ENCODE data around the gene SVIL.
"Not testable (repeated sequence)": the region's sequence is repeated elsewhere in the genome, so short reads cannot be mapped to it uniquely, and the experiment has no call there.

The SVIL gene

DNA sequence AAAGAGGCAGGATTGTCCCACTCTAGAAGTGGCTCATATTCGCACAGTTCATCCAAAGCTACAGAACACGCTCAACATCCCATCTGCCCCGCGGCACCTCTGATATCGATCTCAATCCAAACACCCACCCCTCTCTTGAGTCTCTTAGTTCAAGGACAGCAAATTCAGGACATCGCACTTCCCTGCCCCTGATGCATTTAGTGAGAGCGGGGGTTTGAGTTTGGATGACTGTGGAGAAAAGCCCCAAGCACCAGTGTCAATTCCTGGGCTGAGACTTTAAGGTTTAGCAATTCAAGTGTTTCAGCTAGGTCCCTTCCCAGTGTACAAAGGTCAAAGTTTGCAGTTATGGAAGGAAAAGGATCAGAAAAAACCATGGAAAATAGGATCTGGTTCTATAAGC is 179.7 kb downstream of the SVIL start:
- no peak for DNase-seq (ENCODE audit: low read depth in 2 of 2)

DNA sequence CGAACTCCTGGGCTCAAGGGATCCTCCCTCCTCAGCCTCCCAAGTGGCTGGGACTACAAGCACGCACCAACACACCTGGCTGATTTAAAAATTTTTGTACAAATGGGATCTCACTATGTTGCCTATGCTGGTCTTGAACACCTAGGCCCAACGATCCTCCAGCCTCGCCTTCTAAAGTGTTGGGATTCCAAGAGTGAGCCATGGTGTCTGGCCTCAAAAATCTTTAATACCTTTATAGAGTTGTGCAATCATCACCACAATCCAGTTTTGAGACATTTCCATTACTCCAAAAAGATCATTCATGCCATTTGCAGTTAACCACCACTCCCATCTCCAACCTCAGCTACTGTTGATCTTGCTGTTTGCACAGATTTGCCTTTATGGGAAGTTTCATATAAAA is 180.5 kb downstream of the SVIL start:
- DNase-seq (ENCODE audit: low read depth in 2 of 2) = no peak

DNA sequence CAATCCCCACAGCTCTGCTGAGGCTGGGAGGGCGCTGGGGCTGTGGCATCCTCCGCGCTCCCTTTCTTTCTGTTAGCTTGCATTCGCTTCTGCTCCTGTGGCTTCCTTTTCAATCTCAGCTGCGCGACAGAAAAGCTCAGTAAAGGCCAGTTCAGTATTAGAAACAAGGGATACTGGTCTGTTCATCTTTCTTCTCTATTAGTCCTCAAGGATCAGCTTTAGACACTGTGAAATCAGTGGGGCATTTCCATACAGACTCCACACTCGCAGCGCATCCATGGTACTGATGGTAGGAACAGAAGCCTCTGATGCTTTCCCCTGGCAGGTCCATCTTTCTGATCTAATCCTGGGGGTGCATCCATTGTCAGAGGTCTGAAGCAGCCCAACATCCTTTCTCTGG is 182.2 kb downstream of the SVIL start:
- DNase-seq (ENCODE audit: low read depth in 2 of 2) = no peak

DNA sequence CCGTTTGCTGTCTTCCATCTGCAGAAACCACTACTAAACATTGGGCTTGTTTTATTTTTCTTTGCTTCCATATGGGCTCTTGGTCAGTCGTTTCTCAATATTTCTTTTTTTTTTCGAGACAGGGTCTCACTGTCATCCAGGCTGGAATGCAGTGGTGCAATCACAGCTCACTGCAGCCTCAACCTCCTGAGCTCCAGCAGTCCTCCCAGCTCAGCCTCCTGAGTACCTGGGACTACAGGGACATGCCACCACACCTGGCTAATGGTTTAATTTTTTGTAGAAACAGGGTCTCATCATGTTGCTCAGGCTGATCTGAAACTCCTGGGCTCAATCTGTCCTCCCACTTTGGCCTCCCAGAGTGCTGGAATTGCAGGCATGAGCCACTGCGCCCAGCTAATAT is 182.8 kb downstream of the SVIL start:
- DNase-seq (ENCODE audit: low read depth in 2 of 2) = no peak

DNA sequence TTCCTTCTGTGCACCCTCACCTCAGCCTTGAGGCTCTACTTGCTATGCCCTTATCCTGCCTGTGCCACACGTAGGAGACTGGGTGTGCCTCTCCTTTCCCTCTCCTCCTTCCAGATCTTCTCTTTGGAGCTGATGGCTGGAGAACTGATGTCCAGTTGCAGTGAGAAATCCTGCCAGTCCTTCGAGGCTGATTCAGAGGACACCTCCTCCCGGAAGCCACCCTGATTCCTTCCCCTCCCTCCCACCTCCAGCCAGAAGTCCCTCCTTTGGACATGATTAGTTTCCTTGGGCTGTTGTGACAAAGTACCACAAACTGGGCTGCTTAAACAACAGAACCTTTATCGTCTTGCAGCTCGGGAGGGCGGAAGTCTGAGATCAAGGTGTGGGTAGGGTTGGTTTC is 184.4 kb downstream of the SVIL start:
- DNase-seq (ENCODE audit: low read depth in 2 of 2) = no peak

DNA sequence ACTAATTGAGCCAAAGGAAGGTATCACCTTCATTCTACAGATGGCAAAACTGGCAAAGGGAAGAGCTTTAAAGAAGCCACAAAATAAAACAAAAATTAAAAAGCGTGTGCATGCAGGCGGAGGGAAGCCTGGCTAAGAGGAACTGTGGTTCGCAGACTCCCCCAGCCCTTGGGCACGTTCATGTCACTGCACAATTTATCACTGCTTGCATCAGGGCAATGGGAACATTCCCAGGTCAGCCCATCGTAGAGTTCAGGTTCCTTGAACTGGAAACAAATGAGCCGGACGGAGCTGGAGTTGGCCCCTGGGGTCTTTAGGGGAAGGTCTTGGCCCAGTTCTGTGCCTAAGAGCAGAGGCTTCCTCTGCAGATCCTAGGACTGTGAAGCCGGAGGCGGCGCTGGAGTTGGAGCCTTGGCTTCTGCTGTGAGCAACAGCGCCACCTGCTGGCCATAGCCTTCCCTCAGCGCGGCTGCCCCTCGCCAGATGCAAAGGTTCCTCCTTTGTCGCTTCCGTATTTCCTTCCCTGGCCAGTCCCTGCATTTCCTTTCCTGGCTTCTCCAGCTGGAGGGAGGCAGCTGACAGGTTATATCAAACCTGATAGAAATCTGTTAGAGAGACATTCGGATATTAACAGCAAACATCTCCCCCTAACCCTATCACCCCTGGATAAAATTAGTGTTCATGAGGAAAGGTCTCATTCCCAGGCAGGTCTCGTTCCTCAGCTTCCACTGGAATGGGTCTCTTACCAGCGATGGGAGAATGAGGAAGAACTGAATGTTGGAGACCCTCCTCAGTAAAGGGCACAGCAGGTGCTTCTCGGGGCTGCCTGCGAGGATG is 185.8 kb downstream of the SVIL start:
- DNase-seq (ENCODE audit: low read depth in 2 of 2) = peak; percentile 43 to 65

DNA sequence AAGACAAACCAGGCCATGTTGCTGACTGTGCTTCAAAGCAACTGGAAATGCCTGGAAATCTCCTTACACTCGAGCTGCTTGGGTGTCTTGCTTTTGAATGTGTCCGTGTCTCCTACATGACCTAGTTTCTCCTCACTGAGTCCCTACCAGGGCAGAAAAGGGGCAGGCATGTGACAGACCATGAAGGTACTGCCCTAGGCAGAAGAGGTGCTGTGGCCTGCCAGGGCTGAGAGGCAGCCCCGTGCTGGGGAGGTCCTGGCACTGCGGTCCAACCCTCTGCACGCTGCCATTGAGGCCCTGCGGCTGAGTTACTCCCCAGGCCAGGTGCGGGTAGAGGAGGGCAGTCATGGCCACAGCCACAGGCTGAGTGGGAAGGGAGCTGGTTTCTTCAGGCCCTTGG is 186.6 kb downstream of the SVIL start:
- DNase-seq (ENCODE audit: low read depth in 2 of 2) = no peak

DNA sequence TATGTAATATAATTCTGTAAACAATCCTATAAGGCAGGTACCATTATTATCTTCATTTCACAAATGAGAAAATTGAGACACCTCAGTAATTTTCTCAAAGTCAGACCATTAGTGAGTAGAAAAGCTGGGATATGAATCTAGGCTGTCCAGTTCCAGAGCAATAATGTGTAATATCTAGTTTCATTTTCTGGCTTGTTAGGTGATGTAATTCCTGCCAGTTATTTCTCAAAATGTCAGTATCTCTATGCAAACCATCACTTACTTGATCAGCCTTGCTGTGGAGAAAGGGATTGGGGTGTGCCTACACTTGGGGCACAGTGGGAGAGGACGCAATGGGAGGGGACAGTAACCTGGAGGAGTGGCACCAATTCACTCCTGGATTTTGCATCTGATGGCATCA is 188.4 kb downstream of the SVIL start:
- DNase-seq (ENCODE audit: low read depth in 2 of 2) = no peak

DNA sequence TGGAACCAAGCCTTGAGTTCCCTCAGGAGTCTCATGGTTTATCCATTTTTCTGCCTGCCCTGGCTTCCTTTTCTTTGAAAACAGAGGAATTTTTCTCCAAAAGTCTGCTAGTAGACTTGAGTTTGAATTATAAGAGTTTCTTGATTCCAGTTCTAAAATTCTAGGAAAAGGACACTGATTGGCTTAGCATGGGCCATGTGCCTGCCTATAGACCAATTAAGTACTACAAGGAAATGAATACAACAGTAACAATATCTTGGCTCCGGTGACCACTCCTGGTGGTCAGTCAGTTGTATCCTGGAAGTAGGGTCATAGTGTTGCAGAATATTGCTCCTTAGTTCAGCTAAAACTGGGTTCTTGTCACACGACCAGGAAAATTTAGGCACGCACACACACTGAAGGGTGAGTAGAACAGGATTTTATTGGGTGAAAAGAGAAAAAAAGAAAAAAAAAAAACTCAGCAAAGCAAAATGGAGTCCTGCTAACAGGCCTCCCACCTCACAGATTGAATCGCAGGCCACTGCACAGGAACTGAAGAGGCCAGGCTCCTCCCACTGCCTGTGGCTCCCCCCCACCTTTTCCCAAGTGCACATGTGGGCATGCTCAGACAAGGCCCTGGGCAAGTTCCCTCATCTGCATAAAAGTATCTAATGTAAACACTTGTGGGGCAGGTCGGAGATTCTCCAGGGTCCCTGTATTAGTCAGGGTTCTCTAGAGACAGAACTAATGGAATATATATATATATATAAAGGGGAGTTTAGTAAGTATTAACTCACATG is 190.8 kb downstream of the SVIL start:
- no peak for DNase-seq (ENCODE audit: low read depth in 2 of 2)

DNA sequence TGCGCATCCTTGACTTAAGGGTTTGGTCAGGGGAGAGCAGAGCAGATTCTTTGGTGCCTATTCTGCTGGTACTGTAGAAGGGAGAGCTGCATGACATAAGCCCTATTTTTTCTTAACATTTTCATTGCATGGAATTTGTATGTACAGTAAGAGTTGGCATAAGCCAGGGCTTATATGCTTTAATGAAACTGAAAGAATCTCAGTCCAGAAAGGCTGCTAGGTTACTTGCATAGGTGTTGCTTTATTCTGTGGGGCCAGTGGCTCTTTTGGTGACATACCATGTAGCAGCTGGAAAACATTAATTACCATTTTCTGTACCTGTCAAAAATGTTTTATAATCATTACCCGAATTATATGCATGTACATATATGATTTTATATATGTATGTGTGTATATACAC is 193.8 kb downstream of the SVIL start:
- no peak for DNase-seq (ENCODE audit: low read depth in 2 of 2)

DNA sequence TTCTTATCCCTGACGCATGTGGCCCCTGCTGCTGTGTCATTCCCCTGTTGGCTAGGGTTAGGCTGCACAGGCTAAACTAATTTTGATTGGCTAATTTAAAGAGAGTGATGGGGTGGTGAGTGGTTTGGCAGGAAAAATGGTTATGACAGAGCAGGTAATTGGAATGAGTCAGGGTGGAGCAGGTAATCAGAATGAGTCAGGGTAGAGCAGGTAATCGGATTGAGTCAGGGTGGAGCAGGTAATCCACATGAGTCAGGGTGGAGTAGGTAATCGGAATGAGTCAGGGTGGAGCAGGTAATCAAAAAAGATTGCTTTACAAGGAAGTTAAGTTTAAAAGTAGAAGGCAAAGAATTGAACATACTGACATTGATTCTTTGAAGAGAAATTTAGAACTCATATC is 195.8 kb downstream of the SVIL start:
- DNase-seq (ENCODE audit: low read depth in 2 of 2) = not testable (repeated sequence)

DNA sequence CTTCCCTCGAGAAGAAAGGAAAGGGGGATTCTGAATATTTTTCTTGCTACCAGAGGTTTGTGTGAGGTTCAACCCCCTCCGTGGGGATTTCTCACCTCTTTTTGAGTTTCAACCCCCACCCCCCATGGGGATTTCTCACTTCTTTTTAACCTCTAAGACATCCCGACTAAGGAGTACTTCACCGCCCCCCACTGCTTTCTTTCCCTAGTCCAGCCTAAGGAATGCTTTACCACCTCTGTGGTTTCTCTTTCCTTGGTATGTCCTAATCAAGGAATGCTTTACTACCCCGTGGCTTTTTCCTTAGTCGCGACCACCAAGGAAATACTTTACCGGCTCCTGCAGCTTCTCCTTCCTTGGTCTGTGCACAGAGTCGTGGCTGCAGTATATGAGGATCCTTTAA is 196.5 kb downstream of the SVIL start:
- no peak for DNase-seq (ENCODE audit: low read depth in 2 of 2)

DNA sequence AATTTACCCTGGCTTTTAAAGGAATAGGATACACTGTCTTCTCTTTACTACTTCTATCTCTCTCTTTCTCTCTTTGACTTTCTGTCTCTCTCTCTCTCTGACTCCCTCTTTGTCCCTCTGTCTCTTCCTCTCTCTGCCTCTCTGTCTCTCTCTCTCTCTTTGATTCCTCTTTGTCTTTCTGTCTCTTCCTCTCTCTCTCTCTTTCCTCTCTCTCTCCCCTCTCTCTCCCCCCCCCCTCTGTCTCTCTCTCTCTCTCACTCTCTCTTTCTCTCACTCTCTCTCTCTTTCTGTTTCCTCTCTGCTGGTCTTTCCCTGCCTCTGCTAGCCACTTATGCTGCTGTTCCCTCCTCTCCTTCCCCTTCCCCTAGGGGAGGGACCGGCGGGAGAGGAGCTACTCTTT is 196.9 kb downstream of the SVIL start:
- no peak for DNase-seq (ENCODE audit: low read depth in 2 of 2)

DNA sequence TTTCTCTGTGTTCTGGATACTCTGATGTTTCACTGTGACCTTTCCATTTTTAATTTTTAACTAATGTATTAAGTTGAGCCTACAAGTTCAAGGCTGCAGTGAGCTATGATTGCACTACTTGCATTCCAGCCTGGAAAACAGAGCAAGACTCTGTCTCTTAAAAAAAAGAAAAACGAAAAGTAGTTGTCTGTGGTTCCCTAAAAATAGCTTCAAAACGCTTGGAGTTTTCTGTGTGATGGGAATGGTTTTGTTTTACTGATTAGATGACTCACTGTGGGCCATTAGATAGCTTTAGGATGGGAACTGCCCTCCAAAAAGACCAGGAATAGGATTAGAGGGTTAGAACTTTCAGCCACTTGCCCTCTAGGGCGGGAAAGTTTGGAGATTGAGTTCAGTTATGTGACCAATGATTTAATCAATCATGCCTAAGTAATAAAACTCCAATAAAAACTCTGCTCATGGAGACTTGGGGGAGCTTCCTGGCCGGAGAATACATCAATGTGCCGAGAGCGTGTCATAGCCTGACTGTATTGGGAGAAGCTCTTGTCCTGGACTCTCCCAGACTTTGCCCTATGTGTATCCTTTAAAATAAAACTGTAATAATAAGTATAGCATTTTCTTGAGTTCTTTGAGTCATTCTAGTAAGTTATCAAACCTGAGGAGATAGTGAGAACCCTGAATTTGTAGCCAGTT is 198.8 kb downstream of the SVIL start:
- no peak for DNase-seq (ENCODE audit: low read depth in 2 of 2)

DNA sequence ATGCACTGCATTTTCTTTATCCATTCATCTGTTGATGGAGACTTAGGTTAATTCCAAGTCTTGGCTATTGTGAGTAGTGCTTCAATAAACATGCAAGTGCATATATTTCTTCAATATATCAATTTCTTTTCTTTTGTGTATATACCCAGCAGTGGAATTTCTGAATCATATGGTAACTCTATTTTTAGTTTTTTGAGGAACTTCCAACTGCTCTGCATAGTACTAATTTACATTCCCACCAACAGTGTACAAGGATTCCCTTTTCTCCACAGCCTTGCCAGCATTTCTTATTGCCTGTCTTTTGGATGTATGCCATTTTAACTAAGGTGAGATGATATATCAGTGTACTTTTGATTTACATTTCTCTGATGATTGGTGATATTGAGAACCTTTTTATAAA is 200.7 kb downstream of the SVIL start:
- no peak for DNase-seq (ENCODE audit: low read depth in 2 of 2)

DNA sequence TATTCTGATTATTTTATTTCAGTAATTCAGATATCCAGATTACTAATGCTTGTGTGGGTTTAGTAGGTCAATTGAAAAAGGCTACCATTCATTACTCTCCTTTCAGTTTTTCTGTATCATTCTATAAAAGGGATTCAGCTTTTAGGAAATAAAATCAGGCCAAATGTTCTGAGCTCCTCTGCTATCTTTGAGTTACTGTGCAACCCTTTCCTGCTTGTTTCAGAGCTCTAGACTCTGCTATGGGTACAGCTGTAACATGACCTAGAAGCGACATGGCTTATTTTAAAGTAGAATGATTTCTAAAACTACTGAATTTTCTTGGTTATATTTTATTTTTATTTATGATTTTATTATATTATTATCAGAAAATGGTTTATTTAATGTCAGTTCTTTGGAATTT is 203.1 kb downstream of the SVIL start:
- no peak for DNase-seq (ENCODE audit: low read depth in 2 of 2)

DNA sequence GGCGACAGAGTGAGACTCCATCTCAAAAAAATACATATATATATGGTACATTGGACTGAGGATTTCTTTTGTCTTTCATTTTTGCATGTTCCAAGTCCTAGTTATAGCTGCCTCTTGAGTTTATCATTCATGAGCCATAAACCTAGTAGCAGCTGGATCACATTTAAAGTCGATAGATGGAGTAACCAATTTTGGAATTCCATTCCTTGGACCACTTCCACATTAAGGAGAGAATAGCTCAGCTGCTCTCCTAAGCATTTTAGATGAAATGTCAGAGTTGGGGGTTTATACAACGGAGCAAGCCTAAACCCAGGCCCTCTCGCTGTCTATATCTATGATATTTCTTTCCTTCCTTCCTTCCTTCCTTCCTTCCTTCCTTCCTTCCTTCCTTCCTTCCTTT is 204.7 kb downstream of the SVIL start:
- no peak for DNase-seq (ENCODE audit: low read depth in 2 of 2)

DNA sequence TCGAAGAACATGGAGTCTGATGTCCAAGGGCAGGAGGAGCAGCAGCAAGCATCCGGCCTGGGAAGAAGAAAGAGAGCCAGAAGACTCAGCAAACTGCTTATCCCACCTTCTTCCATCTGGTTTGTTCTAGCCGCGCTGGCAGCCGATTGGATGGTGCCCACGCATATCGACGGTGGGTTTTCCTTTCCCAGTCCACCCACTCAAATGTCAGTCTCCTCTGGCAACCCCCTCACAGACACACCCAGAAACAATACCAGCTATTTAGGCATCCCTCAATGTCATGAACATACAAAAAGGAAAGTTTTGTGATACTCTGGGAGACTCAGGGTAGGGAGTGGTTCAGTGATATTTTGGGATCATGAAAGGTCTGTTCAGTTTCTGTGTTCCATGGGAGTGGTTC is 206.3 kb downstream of the SVIL start:
- DNase-seq (ENCODE audit: low read depth in 2 of 2) = no peak

DNA sequence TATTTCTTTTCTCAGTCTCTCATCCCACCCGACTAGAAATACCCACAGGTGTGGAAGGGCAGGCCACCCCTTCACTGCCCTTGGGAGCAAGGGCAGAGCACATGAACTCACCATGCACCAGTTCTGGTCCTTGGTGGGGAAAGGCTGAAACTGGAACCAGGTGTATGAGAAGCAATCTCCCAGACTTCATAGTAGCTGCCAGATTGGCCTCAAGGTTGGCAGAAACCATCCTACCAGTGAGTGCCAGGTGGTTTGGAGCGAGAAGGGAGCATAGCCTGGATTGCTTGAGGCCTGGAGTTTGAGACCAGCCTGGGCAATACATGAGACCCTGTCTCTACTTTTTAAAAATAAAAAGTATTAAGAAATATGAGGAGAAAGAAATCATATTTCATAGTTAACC is 207.1 kb downstream of the SVIL start:
- no peak for DNase-seq (ENCODE audit: low read depth in 2 of 2)

DNA sequence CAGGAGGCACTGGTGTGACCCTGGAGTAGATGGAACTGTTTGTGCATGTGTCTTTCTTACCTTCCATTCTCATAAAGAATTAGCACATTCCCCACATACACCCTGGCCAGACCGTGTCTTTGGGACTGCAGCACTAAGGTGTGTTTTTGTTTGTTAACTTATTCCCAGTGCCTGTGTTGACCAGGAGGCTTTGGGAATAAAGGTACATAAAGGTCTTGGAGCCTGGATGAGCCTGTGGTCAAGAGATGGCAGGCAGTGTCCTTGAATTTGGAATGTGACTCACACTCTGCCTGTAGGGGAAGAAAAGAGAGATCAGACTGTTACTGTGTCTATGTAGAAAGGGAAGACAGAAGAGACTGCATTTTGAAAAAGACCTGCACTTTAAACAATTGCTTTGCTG is 208.4 kb downstream of the SVIL start:
- DNase-seq (ENCODE audit: low read depth in 2 of 2) = no peak

DNA sequence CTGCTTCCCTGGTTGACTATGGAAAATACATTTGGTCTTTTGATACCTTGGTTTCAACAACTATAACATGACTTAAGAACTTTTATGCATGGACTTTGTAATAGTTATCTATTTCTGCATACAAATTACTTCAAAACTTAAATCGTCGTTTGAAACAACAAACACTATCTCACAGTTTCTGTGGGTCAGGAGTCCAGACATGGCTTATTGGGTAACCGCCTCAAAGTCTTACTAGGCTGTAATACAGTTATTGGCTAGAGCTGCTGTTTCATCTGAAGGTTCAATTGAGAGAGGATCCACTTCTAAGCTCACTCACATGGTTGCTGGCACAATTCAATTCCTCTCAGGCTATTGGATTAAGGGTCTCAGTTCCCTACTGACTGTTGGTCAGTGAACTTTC is 210.8 kb downstream of the SVIL start:
- no peak for DNase-seq (ENCODE audit: low read depth in 2 of 2)

DNA sequence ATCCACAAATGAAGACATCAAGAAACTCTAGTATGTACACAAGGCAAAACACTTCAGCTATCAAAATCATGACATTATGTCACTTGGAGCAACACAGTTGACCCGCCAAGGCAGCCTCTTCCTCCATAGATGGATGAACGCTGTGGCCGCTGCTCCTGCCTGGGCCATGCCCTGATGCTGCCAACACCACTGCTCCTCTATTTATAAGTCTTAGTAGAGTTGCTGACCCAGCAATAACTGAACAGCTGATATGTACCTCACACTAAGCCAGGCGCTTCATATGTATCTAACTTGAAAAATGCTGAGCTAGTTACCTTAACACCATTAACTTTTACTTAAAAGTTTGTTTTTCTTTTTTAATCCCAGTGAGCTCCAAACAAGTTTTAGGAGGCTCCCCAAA is 214.0 kb downstream of the SVIL start:
- no peak for DNase-seq (ENCODE audit: low read depth in 2 of 2)

DNA sequence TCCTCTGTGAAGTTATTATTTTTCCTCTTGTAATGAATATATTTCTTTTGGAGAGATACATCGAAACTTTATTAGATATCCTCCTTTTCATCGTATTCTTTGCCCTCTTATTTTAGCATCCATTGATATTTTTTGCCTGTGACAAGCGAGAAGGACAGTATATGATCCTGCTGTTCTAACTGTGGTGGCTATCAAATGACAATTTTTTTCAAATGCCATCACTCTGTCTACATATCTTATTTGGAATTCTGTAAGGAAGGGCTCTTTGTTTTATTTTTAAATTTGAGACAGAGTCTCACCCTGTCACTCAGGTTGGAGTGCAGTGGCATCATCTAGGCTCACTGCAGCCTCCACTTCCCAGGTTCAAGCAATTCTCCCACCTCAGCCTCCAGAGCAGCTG is 217.4 kb downstream of the SVIL start:
- DNase-seq (ENCODE audit: low read depth in 2 of 2) = no peak
